Stimulated activated naive B cell treated with anti-CD40 and anti-IgM and Interleukin-4, amounts not matched to agents 10 μg/mL and 1 μg/mL and 100 μg/mL, for 72 hours (primary cell): ENCODE data around the gene DOCK7.
"Not testable (repeated sequence)": the region's sequence is repeated elsewhere in the genome, so short reads cannot be mapped to it uniquely, and the experiment has no call there.

Experiments
- ATAC-seq, 2 donors: fragments of 150-1000 bp; cut with Tn5 transposase; replicated peaks; 2 replicates each; pipeline ENCODE4 v1.10.0; 2021; ENCODE audit warnings: moderate library complexity in 1 of 2
- DNase-seq: peaks from one replicate; pipeline ENCODE4 v3.0.0; 2021
- H3K27ac Mint-ChIP-seq: one replicate; pipeline ENCODE4 v1.8.0; 2022; ENCODE audit warnings: mild to moderate bottlenecking, mixed read lengths
- H3K27me3 Mint-ChIP-seq, 2 donors: one replicate each; pipeline ENCODE4 v1.8.0; 2022; ENCODE audit warnings: mixed read lengths in 2 of 2
- H3K36me3 Mint-ChIP-seq, 2 donors: one replicate each; pipeline ENCODE4 v1.8.0; 2022; ENCODE audit warnings: mixed read lengths in 2 of 2, mild to moderate bottlenecking in 1 of 2
- H3K4me1 Mint-ChIP-seq, 2 donors: one replicate each; pipeline ENCODE4 v1.8.0; 2022; ENCODE audit warnings: mixed read lengths in 2 of 2, mild to moderate bottlenecking in 1 of 2
- H3K4me3 Mint-ChIP-seq, 2 donors: one replicate each; pipeline ENCODE4 v1.8.0; 2022; ENCODE audit warnings: mild to moderate bottlenecking in 2 of 2, mixed read lengths in 2 of 2, moderate library complexity in 1 of 2
- H3K9me3 Mint-ChIP-seq, 2 donors: one replicate each; pipeline ENCODE4 v1.8.0; 2022; ENCODE audit warnings: mixed read lengths in 2 of 2, mild to moderate bottlenecking in 1 of 2

The DOCK7 gene

GRCh38 chr1:62571517-62571916, 116.7 kb downstream of the DOCK7 start:
- ATAC-seq, H3K4me1 Mint-ChIP-seq, H3K27me3 Mint-ChIP-seq, H3K4me3 Mint-ChIP-seq, H3K27ac Mint-ChIP-seq, DNase-seq: not testable (repeated sequence)
- peaks cover 0 to 15% of the 10 kb centered on the region in 2 donors for H3K9me3 Mint-ChIP-seq
- H3K36me3 Mint-ChIP-seq: peaks cover 33 to 45% of the 10 kb centered on the region in 2 donors

GRCh38 chr1:62567926-62568325, 120.3 kb downstream of the DOCK7 start:
- not testable (repeated sequence) for H3K27ac Mint-ChIP-seq, H3K27me3 Mint-ChIP-seq, ATAC-seq, H3K4me3 Mint-ChIP-seq, DNase-seq
- Mint-ChIP-seq H3K36me3 (peaks cover 32 to 56% of the 10 kb centered on the region in 2 donors), H3K4me1 (peaks cover 8 to 10% of the 10 kb centered on the region in 2 donors), H3K9me3 (peaks cover 4 to 18% of the 10 kb centered on the region in 2 donors)

GRCh38 chr1:62567182-62567581, 121.0 kb downstream of the DOCK7 start:
- DNase-seq, H3K27me3 Mint-ChIP-seq, H3K4me3 Mint-ChIP-seq, H3K27ac Mint-ChIP-seq, ATAC-seq: not testable (repeated sequence)
- Mint-ChIP-seq H3K9me3 (peaks cover 4 to 18% of the 10 kb centered on the region in 2 donors), H3K36me3 (peaks cover 34 to 56% of the 10 kb centered on the region in 2 donors), H3K4me1 (peaks cover 8 to 10% of the 10 kb centered on the region in 2 donors)

GRCh38 chr1:62561306-62561705, 126.9 kb downstream of the DOCK7 start:
- peaks cover 14 to 32% of the 10 kb centered on the region in 2 donors for H3K36me3 Mint-ChIP-seq
- no peak for DNase-seq
- H3K4me1 Mint-ChIP-seq: peaks cover 8 to 10% of the 10 kb centered on the region in 2 donors
- no peak overlapping the region for H3K27ac Mint-ChIP-seq
- ATAC-seq: no peak
- peaks cover 3 to 4% of the 10 kb centered on the region in 2 donors for H3K9me3 Mint-ChIP-seq
- H3K27me3 Mint-ChIP-seq: no peaks in the 10 kb centered on the region
- no peak overlapping the region for H3K4me3 Mint-ChIP-seq

- Mint-ChIP-seq H3K27me3 (no peaks in the 10 kb centered on the region), H3K4me3 (no peak overlapping the region), H3K27ac (no peak overlapping the region), H3K4me1 (no peaks in the 10 kb centered on the region), H3K36me3 (peaks cover under 1 to 3% of the 10 kb centered on the region in 2 donors), H3K9me3 (no peaks in the 10 kb centered on the region)
- DNase-seq: no peak
- ATAC-seq: no peak
Observed at GRCh38 chr1:62544570-62544969, 143.6 kb downstream of the DOCK7 start.

GRCh38 chr1:62541048-62541447, 147.1 kb downstream of the DOCK7 start:
- no peak overlapping the region for H3K4me3 Mint-ChIP-seq
- H3K27ac Mint-ChIP-seq: no peak overlapping the region
- H3K4me1 Mint-ChIP-seq: no peaks in the 10 kb centered on the region
- no peak for DNase-seq
- H3K36me3 Mint-ChIP-seq: peaks cover 4 to 6% of the 10 kb centered on the region in 2 donors
- H3K27me3 Mint-ChIP-seq: no peaks in the 10 kb centered on the region
- no peak for ATAC-seq
- no peaks in the 10 kb centered on the region for H3K9me3 Mint-ChIP-seq

GRCh38 chr1:62539028-62539447, 149.1 kb downstream of the DOCK7 start:
- Mint-ChIP-seq H3K9me3 (no peaks in the 10 kb centered on the region), H3K4me3 (no peak overlapping the region), H3K4me1 (no peaks in the 10 kb centered on the region), H3K36me3 (peaks cover 6 to 7% of the 10 kb centered on the region in 2 donors), H3K27ac (no peak overlapping the region), H3K27me3 (no peaks in the 10 kb centered on the region)
- ATAC-seq (no peak), DNase-seq (no peak)

- no peak for ATAC-seq
- Mint-ChIP-seq H3K27ac (no peak overlapping the region), H3K4me3 (no peak overlapping the region), H3K27me3 (no peaks in the 10 kb centered on the region), H3K9me3 (no peaks in the 10 kb centered on the region), H3K4me1 (no peaks in the 10 kb centered on the region), H3K36me3 (peaks cover 6 to 7% of the 10 kb centered on the region in 2 donors)
- DNase-seq: no peak
Observed at GRCh38 chr1:62536865-62537264, 151.3 kb downstream of the DOCK7 start.

GRCh38 chr1:62530516-62531154, 157.6 kb downstream of the DOCK7 start:
- H3K4me1 Mint-ChIP-seq: no peaks in the 10 kb centered on the region
- ATAC-seq: no peak
- no peak overlapping the region for H3K27ac Mint-ChIP-seq
- H3K9me3 Mint-ChIP-seq: no peaks in the 10 kb centered on the region
- H3K27me3 Mint-ChIP-seq: no peaks in the 10 kb centered on the region
- peaks cover 5 to 14% of the 10 kb centered on the region in 2 donors for H3K36me3 Mint-ChIP-seq
- no peak for DNase-seq
- no peak overlapping the region for H3K4me3 Mint-ChIP-seq

- Mint-ChIP-seq H3K27me3 (no peaks in the 10 kb centered on the region), H3K36me3 (peaks cover 2 to 14% of the 10 kb centered on the region in 2 donors), H3K9me3 (no peaks in the 10 kb centered on the region), H3K4me1 (no peaks in the 10 kb centered on the region), H3K27ac (no peak overlapping the region), H3K4me3 (no peak overlapping the region)
- no peak for DNase-seq
- no peak for ATAC-seq
Observed at GRCh38 chr1:62529227-62529626, 159.0 kb downstream of the DOCK7 start.

- no peak overlapping the region for H3K4me3 Mint-ChIP-seq
- no peaks in the 10 kb centered on the region for H3K4me1 Mint-ChIP-seq
- DNase-seq (no peak), ATAC-seq (peak in 1 of 2 donors; percentile 48)
- no peaks in the 10 kb centered on the region for H3K27me3 Mint-ChIP-seq
- no peak overlapping the region for H3K27ac Mint-ChIP-seq
- H3K36me3 Mint-ChIP-seq: peaks cover 2 to 10% of the 10 kb centered on the region in 2 donors
- no peaks in the 10 kb centered on the region for H3K9me3 Mint-ChIP-seq
Observed at GRCh38 chr1:62528015-62528414, 160.2 kb downstream of the DOCK7 start.

- H3K9me3 Mint-ChIP-seq, H3K36me3 Mint-ChIP-seq: not testable (repeated sequence)
Observed at GRCh38 chr1:62527346-62527745, 160.8 kb downstream of the DOCK7 start.

GRCh38 chr1:62523860-62524259, 164.3 kb downstream of the DOCK7 start:
- ATAC-seq (no peak), DNase-seq (no peak)
- Mint-ChIP-seq H3K4me1 (no peaks in the 10 kb centered on the region), H3K4me3 (no peak overlapping the region), H3K27ac (no peak overlapping the region), H3K36me3 (peaks cover 21 to 27% of the 10 kb centered on the region in 2 donors), H3K27me3 (no peaks in the 10 kb centered on the region), H3K9me3 (peaks cover 4 to 7% of the 10 kb centered on the region in 2 donors)

More at GRCh38 chr1:62527346-62527745, 160.8 kb downstream of the DOCK7 start:
- ATAC-seq, H3K27me3 Mint-ChIP-seq, DNase-seq, H3K4me1 Mint-ChIP-seq, H3K4me3 Mint-ChIP-seq, H3K27ac Mint-ChIP-seq: not testable (repeated sequence)

GRCh38 chr1:62516600-62516999, 171.6 kb downstream of the DOCK7 start:
- no peak overlapping the region for H3K4me3 Mint-ChIP-seq
- no peaks in the 10 kb centered on the region for H3K27me3 Mint-ChIP-seq
- no peak for ATAC-seq
- H3K9me3 Mint-ChIP-seq: peaks cover 4 to 8% of the 10 kb centered on the region in 2 donors
- DNase-seq: no peak
- no peak overlapping the region for H3K27ac Mint-ChIP-seq
- peaks cover 27 to 37% of the 10 kb centered on the region in 2 donors for H3K36me3 Mint-ChIP-seq
- no peaks in the 10 kb centered on the region for H3K4me1 Mint-ChIP-seq

- Mint-ChIP-seq H3K36me3 (peaks cover 18 to 25% of the 10 kb centered on the region in 2 donors), H3K27ac (no peak overlapping the region), H3K27me3 (no peaks in the 10 kb centered on the region), H3K4me3 (no peak overlapping the region), H3K9me3 (peaks cover 4% of the 10 kb centered on the region in 2 donors), H3K4me1 (no peaks in the 10 kb centered on the region)
- DNase-seq (no peak), ATAC-seq (no peak)
Observed at GRCh38 chr1:62514746-62515423, 173.3 kb downstream of the DOCK7 start.
